Neural cell (in vitro differentiated cells): ENCODE results near the gene PLIN1. TPM values are rescaled to one million over a fixed set of nuclear protein-coding genes. Genes with fewer than 3 reads are reported as not detected.

Source experiments
- H2AFZ ChIP-seq: fragments of 200-600, 300-800 bp; sonication (generic), shearing (Covaris generic); 2 replicates; pipeline ENCODE4 v1.6.0; 2014; ENCODE audit warnings: low read depth, mild to moderate bottlenecking, antibody characterized with exemption, low read length, moderate library complexity
- H3F3A ChIP-seq: fragments of 200-600 bp; shearing (Covaris generic); 2 replicates; pipeline ENCODE4 v1.6.1; 2016; ENCODE audit warnings: mild to moderate bottlenecking, moderate library complexity, mixed read lengths, antibody characterized with exemption, low read length; ENCODE audit not compliant: insufficient read depth, poor library complexity, severe bottlenecking
- H3K27ac ChIP-seq: fragments of 200-600, 300-800 bp; sonication (generic), shearing (Covaris generic); 2 replicates; pipeline ENCODE4 v1.5.1; 2014; ENCODE audit warnings: mild to moderate bottlenecking, low read length, moderate library complexity
- H3K27me3 ChIP-seq: fragments of 300-800, 200-600 bp; sonication (generic), shearing (Covaris generic); 2 replicates; pipeline ENCODE4 v1.6.0; 2014; ENCODE audit warnings: mild to moderate bottlenecking, low read depth, low read length, moderate library complexity; ENCODE audit not compliant: insufficient read depth
- H3K36me3 ChIP-seq: fragments of 300-800, 200-600 bp; sonication (generic), shearing (Covaris generic); 2 replicates; pipeline ENCODE4 v1.5.1; 2014; ENCODE audit warnings: mild to moderate bottlenecking, antibody characterized with exemption, low read length, moderate library complexity; ENCODE audit not compliant: insufficient read depth
- H3K4me2 ChIP-seq: fragments of 300-800, 200-600 bp; sonication (generic), shearing (Covaris generic); 2 replicates; pipeline ENCODE4 v1.6.0; 2014; ENCODE audit warnings: mild to moderate bottlenecking, low read length
- H3K4me3 ChIP-seq: fragments of 300-800, 200-600 bp; sonication (generic), shearing (Covaris generic); 2 replicates; pipeline ENCODE4 v1.5.1; 2014; ENCODE audit warnings: mild to moderate bottlenecking, low read length, moderate library complexity
- H3K79me2 ChIP-seq: fragments of 200-600 bp; shearing (Covaris generic); replicated peaks from 2 replicates; pipeline ENCODE4 v1.6.0; 2014; ENCODE audit warnings: mild to moderate bottlenecking, low read length, moderate library complexity; ENCODE audit not compliant: insufficient read depth
- H3K9ac ChIP-seq: fragments of 300-800, 200-600 bp; sonication (generic), shearing (Covaris generic); 2 replicates; pipeline ENCODE4 v1.6.1; 2016; ENCODE audit warnings: mild to moderate bottlenecking, low read length, mixed read lengths
- H3K9me2 ChIP-seq: fragments of 200-600 bp; shearing (Covaris generic); 2 replicates; pipeline ENCODE4 v1.6.1; 2016; ENCODE audit warnings: mild to moderate bottlenecking, low read length, mixed read lengths; ENCODE audit not compliant: insufficient read depth
- H3K9me3 ChIP-seq: fragments of 200-600, 300-800 bp; sonication (generic), shearing (Covaris generic); 2 replicates; pipeline ENCODE4 v1.6.1; 2016; ENCODE audit warnings: mild to moderate bottlenecking, mixed run types, low read length, moderate library complexity, mixed read lengths
- H4K20me1 ChIP-seq: fragments of 200-600 bp; shearing (Covaris generic); 2 replicates; pipeline ENCODE4 v1.6.1; 2016; ENCODE audit warnings: mild to moderate bottlenecking, mixed run types; ENCODE audit not compliant: insufficient read depth
- CTCF ChIP-seq: fragments of 450-650 bp; IDR thresholded peaks from 2 replicates; pipeline ENCODE4 v1.5.1; 2014; ENCODE audit warnings: antibody characterized with exemption, mild to moderate bottlenecking, moderate library complexity; ENCODE audit not compliant: poor library complexity, severe bottlenecking
- EP300 ChIP-seq: fragments of 450-650 bp; conservative IDR thresholded peaks from 2 replicates; pipeline ENCODE4 v1.6.1; 2014; ENCODE audit warnings: antibody characterized with exemption, mild to moderate bottlenecking, moderate library complexity; ENCODE audit not compliant: poor library complexity, severe bottlenecking
- EZH2 ChIP-seq: fragments of 200-600, 300-800 bp; shearing (Covaris generic), sonication (generic); IDR thresholded peaks from 2 replicates; pipeline ENCODE4 v1.6.1; 2014; ENCODE audit warnings: antibody characterized with exemption, low read length, borderline replicate concordance, mild to moderate bottlenecking; ENCODE audit not compliant: insufficient read depth, poor library complexity, severe bottlenecking
- MXI1 ChIP-seq: fragments of 450-650 bp; conservative IDR thresholded peaks from 2 replicates; pipeline ENCODE4 v1.6.1; 2014; ENCODE audit warnings: antibody characterized with exemption, mild to moderate bottlenecking; ENCODE audit not compliant: poor library complexity, severe bottlenecking
- POLR2AphosphoS5 ChIP-seq: IDR thresholded peaks from 2 replicates; pipeline ENCODE4 v1.6.1; 2012
- RAD21 ChIP-seq: fragments of 450-650 bp; conservative IDR thresholded peaks from 2 replicates; pipeline ENCODE4 v1.6.1; 2014; ENCODE audit warnings: antibody characterized with exemption, mild to moderate bottlenecking, moderate library complexity
- REST ChIP-seq: IDR thresholded peaks from 2 replicates; pipeline ENCODE4 v1.6.1; 2012; ENCODE audit warnings: borderline replicate concordance
- SMC3 ChIP-seq: fragments of 450-650 bp; conservative IDR thresholded peaks from 2 replicates; pipeline ENCODE4 v1.6.1; 2014; ENCODE audit warnings: antibody characterized with exemption, mild to moderate bottlenecking, moderate library complexity; ENCODE audit not compliant: poor library complexity
- TAF1 ChIP-seq: IDR thresholded peaks from 2 replicates; pipeline ENCODE4 v1.6.1; 2012; ENCODE audit warnings: low read depth
- polyA plus RNA-seq: library from polyadenylated mRNA; depleted of rRNA; stranded (reverse); fragments of >200 nt; gene quantifications from 2 replicates; pipeline ENCODE4 v1.2.3, GENCODE V29; 2014

PLIN1 gene
- polyA plus RNA-seq, 1 donor from 2014 or later: not detected

- H2AFZ ChIP-seq: no peak overlapping the region
- no peaks in the 10 kb centered on the region for H3K36me3 ChIP-seq
- H4K20me1 ChIP-seq: no peaks in the 10 kb centered on the region
- no peaks in the 10 kb centered on the region for H3F3A ChIP-seq
- H3K4me2 ChIP-seq: no peak overlapping the region
- no peaks in the 10 kb centered on the region for H3K79me2 ChIP-seq
- H3K27me3 ChIP-seq: no peaks in the 10 kb centered on the region
- no peaks in the 10 kb centered on the region for H3K9me3 ChIP-seq
- TF ChIP-seq REST (no peak), EP300 (no peak), POLR2AphosphoS5 (no peak), CTCF (no peak), TAF1 (no peak), EZH2 (no peak), RAD21 (no peak), SMC3 (no peak), MXI1 (no peak)
- H3K4me3 ChIP-seq: no peak overlapping the region
- no peak overlapping the region for H3K9ac ChIP-seq
- H3K27ac ChIP-seq: no peak overlapping the region
- no peaks in the 10 kb centered on the region for H3K9me2 ChIP-seq
Measured at GRCh38 chr15:89685995-89686394, 6.8 kb upstream of the PLIN1 start.

- H4K20me1 ChIP-seq: no peaks in the 10 kb centered on the region
- TF ChIP-seq RAD21: no peak
- TF ChIP-seq POLR2AphosphoS5: no peak
- no peak overlapping the region for H3K4me3 ChIP-seq
- H3K79me2 ChIP-seq: no peaks in the 10 kb centered on the region
- no peaks in the 10 kb centered on the region for H3K9me2 ChIP-seq
- H3K36me3 ChIP-seq: no peaks in the 10 kb centered on the region
- H3K9ac ChIP-seq: no peak overlapping the region
- H3K27ac ChIP-seq: no peak overlapping the region
- no peaks in the 10 kb centered on the region for H3K9me3 ChIP-seq
- no peaks in the 10 kb centered on the region for H3K27me3 ChIP-seq
- no peaks in the 10 kb centered on the region for H3F3A ChIP-seq
- H2AFZ ChIP-seq: no peak overlapping the region
- no peak overlapping the region for H3K4me2 ChIP-seq
Measured at GRCh38 chr15:89681146-89681545, 2.0 kb upstream of the PLIN1 start.

- Histone ChIP-seq H4K20me1 (no peaks in the 10 kb centered on the region), H3F3A (no peaks in the 10 kb centered on the region), H3K79me2 (no peaks in the 10 kb centered on the region), H3K4me2 (no peak overlapping the region), H3K27ac (no peak overlapping the region), H3K9me3 (no peaks in the 10 kb centered on the region), H3K9ac (no peak overlapping the region), H2AFZ (no peak overlapping the region), H3K4me3 (no peak overlapping the region), H3K27me3 (no peaks in the 10 kb centered on the region), H3K9me2 (no peaks in the 10 kb centered on the region), H3K36me3 (no peaks in the 10 kb centered on the region)
- TF ChIP-seq REST: no peak
- no peak for TF ChIP-seq POLR2AphosphoS5
- no peak for TF ChIP-seq CTCF
- TF ChIP-seq SMC3: no peak
- TF ChIP-seq EP300: no peak
- TF ChIP-seq RAD21: no peak
- TF ChIP-seq TAF1: no peak
Measured at GRCh38 chr15:89680282-89680873, 1.2 kb upstream of the PLIN1 start.
